ENCODE measurements around the gene ISG20.
A peak's percentile ranks its signal among the peaks of the same experiment; 100 is the strongest.

The ISG20 gene

GRCh38 chr15:88638626-88639372 is at the start of gene ISG20:
TSS of gene ISG20 (plus strand) at chr15:88639016. CDS start at chr15:88639367, 351 bp downstream.
- no peak for DNase-seq (ENCODE audit: low spot score)

- DNase-seq (ENCODE audit: low spot score), result no peak
These were observed 48.1 kb upstream of the ISG20 start for GRCh38 chr15:88590759-88591158.

GRCh38 chr15:88591384-88591783 is 47.4 kb upstream of the ISG20 start:
- DNase-seq (ENCODE audit: low spot score), result no peak

GRCh38 chr15:88603885-88604284 is 34.9 kb upstream of the ISG20 start:
- no peak for DNase-seq (ENCODE audit: low spot score)

GRCh38 chr15:88604381-88605188 is 34.2 kb upstream of the ISG20 start:
- no peak for DNase-seq (ENCODE audit: low spot score)

- peak; percentile 79 for DNase-seq (ENCODE audit: low spot score)
These were observed 33.4 kb upstream of the ISG20 start for GRCh38 chr15:88605189-88606069.

GRCh38 chr15:88606070-88606794 is 32.6 kb upstream of the ISG20 start:
- DNase-seq (ENCODE audit: low spot score), result no peak

- DNase-seq (ENCODE audit: low spot score), result no peak
These were observed 30.9 kb upstream of the ISG20 start for GRCh38 chr15:88607951-88608350.

GRCh38 chr15:88608607-88609181 is 30.1 kb upstream of the ISG20 start:
- DNase-seq (ENCODE audit: low spot score), result no peak

- no peak for DNase-seq (ENCODE audit: low spot score)
These were observed 29.3 kb upstream of the ISG20 start for GRCh38 chr15:88609344-88610090.

- no peak for DNase-seq (ENCODE audit: low spot score)
These were observed 28.1 kb upstream of the ISG20 start for GRCh38 chr15:88610701-88611231.

GRCh38 chr15:88612186-88612796 is 26.5 kb upstream of the ISG20 start:
- DNase-seq (ENCODE audit: low spot score), result no peak

GRCh38 chr15:88613074-88613944 is 25.5 kb upstream of the ISG20 start:
- DNase-seq (ENCODE audit: low spot score), result no peak

GRCh38 chr15:88615303-88616107 is 23.3 kb upstream of the ISG20 start:
- DNase-seq (ENCODE audit: low spot score), result no peak

- DNase-seq (ENCODE audit: low spot score), result no peak
These were observed 22.6 kb upstream of the ISG20 start for GRCh38 chr15:88616240-88616639.

- no peak for DNase-seq (ENCODE audit: low spot score)
These were observed 21.6 kb upstream of the ISG20 start for GRCh38 chr15:88617031-88617722.

GRCh38 chr15:88617790-88618189 is 21.0 kb upstream of the ISG20 start:
- DNase-seq (ENCODE audit: low spot score), result no peak

Measured in left forelimb (tissue), 1 donor.